Activated CD4-positive, alpha-beta T cell treated with anti-CD3 and anti-CD28 coated beads, Interleukin-2, Interleukin-6, amounts not matched to agents 100 ng/mL and 50 ng/mL, durations not matched to agents 16 hours and 8 hours (primary cell): ENCODE results near the gene MAP7D2.
A peak's percentile ranks its signal among the peaks of the same experiment; 100 is the strongest.

Experiments
- DNase-seq: peaks from one replicate; pipeline ENCODE4 v3.0.0-alpha.2; 2020

Gene MAP7D2

DNA sequence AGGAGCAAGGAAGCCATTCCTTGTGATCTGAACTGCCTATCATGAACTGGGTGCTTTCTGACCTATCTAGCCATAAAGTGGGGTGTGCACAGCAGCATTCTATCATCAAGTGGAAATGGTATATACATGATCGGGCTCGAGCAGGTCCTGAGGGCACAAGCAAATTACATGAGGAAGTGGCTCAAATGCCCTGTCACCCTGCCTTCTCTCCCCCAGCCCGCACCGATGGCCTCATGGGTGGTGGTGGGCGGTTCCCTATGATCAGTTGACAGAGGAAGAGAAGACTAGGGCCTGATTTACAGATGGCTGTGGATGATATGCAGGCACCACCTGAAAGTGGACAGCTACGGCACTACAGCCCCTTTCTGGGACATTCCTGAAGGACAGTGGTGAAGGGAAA is 79.5 kb downstream of the MAP7D2 start:
- no peak for DNase-seq

DNA sequence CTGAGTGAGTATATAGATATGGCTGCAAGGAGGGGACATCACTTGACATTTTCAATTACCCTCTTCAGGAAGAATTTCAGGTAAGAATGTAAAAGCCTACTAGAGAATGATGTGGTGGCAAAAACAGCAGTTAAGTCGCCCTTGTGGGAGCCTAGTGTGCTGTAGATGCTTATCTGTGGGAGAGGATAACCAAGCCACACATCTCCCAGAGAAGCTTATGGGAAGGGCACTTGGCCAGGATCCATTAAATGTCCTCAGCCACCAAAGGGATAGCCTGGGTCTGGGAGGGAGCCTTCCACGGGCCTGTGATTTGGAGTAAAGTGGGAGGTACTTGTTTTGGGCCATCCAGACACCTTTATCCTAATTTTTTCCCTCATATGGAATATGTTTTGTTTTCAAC is 84.5 kb downstream of the MAP7D2 start:
- DNase-seq: no peak

GRCh38 chrX:20029728-20030127 is 87.0 kb downstream of the MAP7D2 start:
- no peak for DNase-seq

DNA sequence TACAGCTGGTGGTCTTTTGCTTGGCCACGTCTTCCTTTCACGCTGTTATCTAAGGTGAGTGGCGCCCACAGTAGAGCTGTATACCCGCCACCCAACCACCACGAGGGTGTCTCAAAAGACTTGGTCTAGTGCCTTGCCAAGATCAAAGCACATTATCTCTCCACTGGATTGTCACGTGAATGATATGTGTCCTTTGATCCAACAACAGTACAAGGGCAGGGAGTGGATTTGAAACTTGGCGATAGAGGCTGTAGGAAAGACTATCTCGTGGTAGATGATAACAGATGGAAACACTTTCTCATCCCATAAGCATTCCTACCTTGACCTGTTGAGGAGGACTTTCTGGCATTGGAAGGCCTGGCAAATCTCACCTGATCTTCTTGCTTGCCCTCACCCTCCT is 88.1 kb downstream of the MAP7D2 start:
- no peak for DNase-seq

- no peak for DNase-seq
Observed at GRCh38 chrX:20026278-20026677, 90.4 kb downstream of the MAP7D2 start.

- no peak for DNase-seq
Observed at GRCh38 chrX:20019672-20020365, 96.9 kb downstream of the MAP7D2 start.

GRCh38 chrX:20016616-20016945 is 100.1 kb downstream of the MAP7D2 start:
- no peak for DNase-seq

GRCh38 chrX:20015945-20016615 is 100.6 kb downstream of the MAP7D2 start:
- DNase-seq: no peak

GRCh38 chrX:20015422-20015821 is 101.3 kb downstream of the MAP7D2 start:
- no peak for DNase-seq

DNA sequence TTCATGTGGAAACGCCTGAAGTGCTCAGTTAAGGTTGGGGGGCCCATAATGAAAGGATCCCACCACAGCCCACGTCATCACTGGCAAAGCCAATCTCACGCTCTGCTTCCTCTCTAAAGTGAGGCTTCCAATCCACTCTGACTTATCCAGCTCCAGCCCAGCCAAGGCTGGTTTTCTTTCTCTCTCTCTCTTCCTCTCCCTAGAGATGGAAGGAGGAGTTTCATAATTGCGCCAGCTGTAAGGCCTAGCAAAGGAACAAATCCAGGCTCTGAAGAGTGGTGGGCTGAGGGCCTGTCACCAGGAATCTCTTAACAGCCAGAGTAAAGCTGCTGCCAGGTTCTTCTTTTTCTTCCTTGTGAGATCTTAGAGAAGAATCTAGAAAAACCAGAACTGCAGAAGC is 105.1 kb downstream of the MAP7D2 start:
- DNase-seq: no peak

GRCh38 chrX:20007962-20008622 is 108.6 kb downstream of the MAP7D2 start:
- DNase-seq: no peak

- no peak for DNase-seq
Observed at GRCh38 chrX:20005883-20006282, 110.8 kb downstream of the MAP7D2 start.

GRCh38 chrX:20001588-20001987 is 115.1 kb downstream of the MAP7D2 start:
- DNase-seq: no peak

DNA sequence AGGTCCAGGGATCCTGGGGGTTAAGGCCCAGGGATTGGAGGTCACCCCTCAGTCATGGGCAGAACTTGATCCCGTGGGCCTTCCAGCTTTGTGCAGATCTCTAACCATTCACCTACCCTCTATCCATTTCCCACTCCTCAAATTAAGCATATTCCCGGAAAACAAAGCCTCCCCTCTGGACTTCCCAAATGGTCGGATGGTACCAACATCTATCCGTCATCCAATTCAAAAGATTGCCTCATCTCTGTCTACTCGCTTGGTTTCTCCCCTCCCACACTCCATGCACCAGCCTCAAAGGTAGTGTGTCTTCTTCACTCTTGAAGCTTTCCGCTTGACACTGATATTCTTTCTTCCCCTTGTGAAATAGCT is 125.4 kb downstream of the MAP7D2 start:
- DNase-seq: no peak

DNA sequence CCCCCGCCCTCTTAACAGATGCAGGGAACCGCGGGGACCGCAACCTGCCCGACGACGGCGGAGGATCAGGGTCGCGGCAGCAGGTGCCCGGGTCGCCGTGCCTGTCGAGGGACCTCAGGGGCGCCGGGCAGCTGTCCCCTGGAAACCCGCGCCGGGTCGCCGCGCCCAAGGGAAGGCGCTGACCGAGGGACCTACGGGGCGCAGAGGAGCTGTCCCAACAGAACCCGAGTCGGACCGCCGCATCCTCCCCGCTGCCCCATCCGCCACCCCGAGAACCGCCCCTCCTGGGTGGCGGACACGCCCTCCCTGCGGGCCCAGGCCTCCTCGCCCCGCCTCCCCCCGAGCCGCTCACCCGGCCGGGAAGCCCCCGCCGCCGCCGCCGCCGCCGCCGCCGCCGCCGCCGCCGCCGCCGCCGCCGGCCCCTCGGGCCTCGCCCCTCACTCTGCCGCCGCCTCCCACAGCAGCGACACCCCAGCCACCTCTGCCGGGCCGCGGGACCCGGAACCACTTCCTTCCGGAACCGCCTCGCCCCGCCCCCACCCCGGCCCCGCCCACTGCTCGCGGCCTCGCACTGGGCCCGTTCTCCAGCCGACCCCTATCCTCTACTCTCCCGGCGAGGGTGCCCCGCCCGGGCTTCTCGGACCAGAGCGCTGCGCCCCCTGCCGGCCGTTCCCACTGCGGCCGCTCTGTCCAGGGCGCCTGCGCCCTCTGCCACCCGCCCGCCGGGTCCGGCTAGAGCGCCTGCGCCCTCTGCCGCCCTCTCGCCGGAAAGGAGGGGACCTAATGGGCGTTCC is 126.0 kb downstream of the MAP7D2 start, which contains the start of gene BCLAF3:
Gene BCLAF3, minus strand, starts transcription at position 506 of the 794 bp plus-strand sequence. CDS start 20,797 bp downstream, outside the sequence.
- DNase-seq: peak; percentile 94

- DNase-seq: no peak
Observed at GRCh38 chrX:19990151-19990555, 126.6 kb downstream of the MAP7D2 start.

GRCh38 chrX:19987856-19988255 is 128.9 kb downstream of the MAP7D2 start:
- DNase-seq: no peak

GRCh38 chrX:19986531-19986930 is 130.2 kb downstream of the MAP7D2 start:
- DNase-seq: no peak

DNA sequence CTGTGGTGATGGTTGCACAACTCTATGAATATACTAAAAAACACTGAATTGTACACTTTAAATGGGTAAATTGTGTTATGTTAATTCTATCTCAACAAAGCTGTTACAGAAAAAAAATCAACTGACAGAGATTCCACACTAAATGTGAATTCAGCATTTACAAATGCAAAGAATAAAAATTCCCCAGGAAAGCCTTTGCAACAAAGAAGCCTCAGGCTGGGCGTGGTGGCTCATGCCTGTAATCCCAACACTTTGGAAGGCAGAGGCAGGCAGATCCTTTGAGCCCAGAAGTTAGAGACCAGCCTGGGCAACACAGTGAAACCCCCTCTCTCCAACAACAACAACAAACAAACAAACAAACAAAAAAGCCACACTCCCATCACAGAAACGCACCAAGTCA is 134.8 kb downstream of the MAP7D2 start:
- no peak for DNase-seq

GRCh38 chrX:19975845-19976244 is 140.9 kb downstream of the MAP7D2 start:
- no peak for DNase-seq

- peak; percentile 13 for DNase-seq
Observed at GRCh38 chrX:19972984-19973383, 143.7 kb downstream of the MAP7D2 start.

GRCh38 chrX:19968276-19968675 is 148.4 kb downstream of the MAP7D2 start:
- no peak for DNase-seq

DNA sequence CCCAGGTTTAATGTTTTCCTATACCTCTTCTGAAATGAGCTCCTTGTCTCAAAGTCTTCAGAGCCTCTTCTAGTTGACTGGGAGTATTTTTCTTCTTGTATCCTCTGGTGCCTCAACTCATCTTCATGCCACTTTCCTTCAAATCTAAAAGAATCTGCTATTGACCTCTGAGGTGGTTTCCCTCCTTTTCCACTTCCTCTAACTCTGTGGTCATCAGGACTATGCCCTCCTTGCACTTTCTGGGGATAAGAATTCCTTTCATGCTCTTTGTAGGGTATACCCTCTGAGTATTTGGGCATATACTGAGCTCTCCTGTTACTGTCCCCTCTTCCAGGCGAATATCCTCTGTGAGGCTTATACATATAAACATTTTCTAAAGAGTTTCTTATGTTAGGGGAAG is 150.7 kb downstream of the MAP7D2 start:
- DNase-seq: no peak
